Astrocyte (in vitro differentiated cells and primary cell): ENCODE measurements around the gene PXN. TPM values are rescaled to one million over a fixed set of nuclear protein-coding genes. Genes with fewer than 3 reads are reported as not detected.
A peak's percentile ranks its signal among the peaks of the same experiment; 100 is the strongest.
"Not testable (repeated sequence)": the region's sequence is repeated elsewhere in the genome, so short reads cannot be mapped to it uniquely, and the experiment has no call there.

Experiments used
- DNase-seq: peaks from one replicate; pipeline ENCODE4 v3.0.0-alpha.2; 2010; ENCODE audit warnings: low read depth
- FAIRE-seq: peaks from 2 replicates; lab custom pipeline; 2011; peaks lifted over from hg19 to GRCh38; lab: Jason Lieb, UNC
- H2AFZ ChIP-seq: 2 replicates; pipeline ENCODE4 v1.6.0; 2012; ENCODE audit warnings: low read depth, low read length, inconsistent platforms
- H3K27ac ChIP-seq: 2 replicates; pipeline ENCODE4 v1.5.1; 2011; ENCODE audit warnings: low read depth, low read length, inconsistent platforms
- H3K27me3 ChIP-seq: 2 replicates; pipeline ENCODE4 v1.6.0; 2011; ENCODE audit warnings: low read length, inconsistent platforms; ENCODE audit not compliant: insufficient read depth
- H3K36me3 ChIP-seq: 2 replicates; pipeline ENCODE4 v1.5.1; 2011; ENCODE audit warnings: low read length, inconsistent platforms; ENCODE audit not compliant: insufficient read depth
- H3K4me1 ChIP-seq: 2 replicates; pipeline ENCODE4 v1.5.1; 2011; ENCODE audit warnings: low read length, inconsistent platforms; ENCODE audit not compliant: insufficient read depth
- H3K4me2 ChIP-seq: 2 replicates; pipeline ENCODE4 v1.6.0; 2012; ENCODE audit warnings: low read length, inconsistent platforms
- H3K4me3 ChIP-seq: 2 replicates; pipeline ENCODE4 v1.5.1; 2011; ENCODE audit warnings: low read depth, mild to moderate bottlenecking, low read length, inconsistent platforms; ENCODE audit not compliant: insufficient read depth
- H3K79me2 ChIP-seq: 2 replicates; pipeline ENCODE4 v1.6.0; 2012; ENCODE audit warnings: mild to moderate bottlenecking, low read length, inconsistent platforms; ENCODE audit not compliant: insufficient read depth
- H3K9ac ChIP-seq: 2 replicates; pipeline ENCODE4 v1.6.0; 2012; ENCODE audit warnings: mild to moderate bottlenecking, low read length, inconsistent platforms
- H3K9me3 ChIP-seq: 2 replicates; pipeline ENCODE4 v1.5.1; 2012; ENCODE audit warnings: low read depth, mild to moderate bottlenecking, low read length, inconsistent platforms; ENCODE audit not compliant: insufficient read depth
- H4K20me1 ChIP-seq: 2 replicates; pipeline ENCODE4 v1.6.0; 2012; ENCODE audit warnings: low read length, inconsistent platforms; ENCODE audit not compliant: insufficient read depth
- H3K27ac Mint-ChIP-seq: one replicate; pipeline ENCODE4 v1.8.0; 2021; ENCODE audit warnings: mild to moderate bottlenecking, mixed read lengths; ENCODE audit not compliant: unreplicated experiment
- H3K27me3 Mint-ChIP-seq: one replicate; pipeline ENCODE4 v1.8.0; 2021; ENCODE audit warnings: low read depth, mixed read lengths; ENCODE audit not compliant: unreplicated experiment
- H3K36me3 Mint-ChIP-seq: one replicate; pipeline ENCODE4 v1.8.0; 2021; ENCODE audit warnings: low read depth, mixed read lengths; ENCODE audit not compliant: unreplicated experiment
- H3K4me1 Mint-ChIP-seq: one replicate; pipeline ENCODE4 v1.8.0; 2021; ENCODE audit warnings: low read depth, mixed read lengths; ENCODE audit not compliant: unreplicated experiment
- H3K4me3 Mint-ChIP-seq: one replicate; pipeline ENCODE4 v1.8.0; 2021; ENCODE audit warnings: mild to moderate bottlenecking, moderate library complexity, mixed read lengths; ENCODE audit not compliant: unreplicated experiment
- H3K9me3 Mint-ChIP-seq: one replicate; pipeline ENCODE4 v1.8.0; 2021; ENCODE audit warnings: mild to moderate bottlenecking, mixed read lengths; ENCODE audit not compliant: unreplicated experiment
- EZH2 ChIP-seq: IDR thresholded peaks from 2 replicates; pipeline ENCODE4 v1.6.1; 2012; ENCODE audit warnings: mild to moderate bottlenecking, low read length, inconsistent platforms; ENCODE audit not compliant: insufficient read depth
- total RNA-seq: library from RNA; stranded (reverse); gene quantifications from 2 replicates; pipeline ENCODE4 v1.2.1, GENCODE V29; 2021
- TF ChIP-seq, protein P1 (sequence below): IDR thresholded peaks from 2 replicates; pipeline ENCODE4 v1.5.1; 2011; ENCODE audit warnings: low read depth, mild to moderate bottlenecking, inconsistent platforms, low read length, moderate library complexity; ENCODE audit not compliant: insufficient read depth

The PXN gene
- total RNA-seq, 1 donor from 2014 or later = 151 TPM

DNA sequence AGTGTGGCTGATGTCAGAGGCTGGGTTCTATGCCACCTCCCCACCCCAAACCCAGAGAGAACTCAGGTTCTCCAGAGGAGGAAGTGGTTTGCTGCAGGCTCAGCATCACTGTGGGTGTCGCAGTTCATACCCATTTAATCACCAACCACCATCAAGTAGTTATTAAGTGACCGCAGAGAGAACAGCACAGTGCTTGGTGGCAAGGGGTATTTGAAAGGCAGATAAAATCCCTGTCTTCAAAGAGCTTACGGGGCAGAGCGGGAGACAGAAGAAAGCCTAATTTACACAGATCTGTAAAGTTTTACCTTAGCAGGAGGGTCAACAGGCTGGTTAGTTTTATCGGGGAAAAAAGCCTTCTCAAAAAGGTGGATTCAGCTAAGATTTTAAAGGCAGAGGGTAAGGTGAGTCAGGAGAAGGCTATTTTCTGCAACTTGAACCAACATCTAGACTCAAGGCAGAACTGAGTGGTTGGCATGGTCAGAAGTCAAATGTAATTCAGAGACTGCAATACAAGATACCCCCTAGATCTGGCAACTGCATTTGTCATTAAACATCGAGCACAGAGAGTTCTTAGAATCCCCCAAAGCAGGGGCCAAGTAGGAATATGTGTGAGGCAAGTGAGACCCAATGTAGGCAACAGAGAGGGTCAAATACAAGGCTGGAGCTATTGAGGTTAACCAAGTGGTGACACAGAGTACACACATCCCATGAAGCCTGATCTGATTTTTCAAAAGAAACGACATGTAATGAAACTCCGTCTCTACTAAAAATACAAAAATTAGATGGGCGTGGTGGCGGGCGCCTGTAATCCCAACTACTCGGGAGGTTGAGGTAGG lies 13.2 kb downstream of the PXN start:
- TF ChIP-seq EZH2 = no peak
- TF ChIP-seq, protein P1, sequence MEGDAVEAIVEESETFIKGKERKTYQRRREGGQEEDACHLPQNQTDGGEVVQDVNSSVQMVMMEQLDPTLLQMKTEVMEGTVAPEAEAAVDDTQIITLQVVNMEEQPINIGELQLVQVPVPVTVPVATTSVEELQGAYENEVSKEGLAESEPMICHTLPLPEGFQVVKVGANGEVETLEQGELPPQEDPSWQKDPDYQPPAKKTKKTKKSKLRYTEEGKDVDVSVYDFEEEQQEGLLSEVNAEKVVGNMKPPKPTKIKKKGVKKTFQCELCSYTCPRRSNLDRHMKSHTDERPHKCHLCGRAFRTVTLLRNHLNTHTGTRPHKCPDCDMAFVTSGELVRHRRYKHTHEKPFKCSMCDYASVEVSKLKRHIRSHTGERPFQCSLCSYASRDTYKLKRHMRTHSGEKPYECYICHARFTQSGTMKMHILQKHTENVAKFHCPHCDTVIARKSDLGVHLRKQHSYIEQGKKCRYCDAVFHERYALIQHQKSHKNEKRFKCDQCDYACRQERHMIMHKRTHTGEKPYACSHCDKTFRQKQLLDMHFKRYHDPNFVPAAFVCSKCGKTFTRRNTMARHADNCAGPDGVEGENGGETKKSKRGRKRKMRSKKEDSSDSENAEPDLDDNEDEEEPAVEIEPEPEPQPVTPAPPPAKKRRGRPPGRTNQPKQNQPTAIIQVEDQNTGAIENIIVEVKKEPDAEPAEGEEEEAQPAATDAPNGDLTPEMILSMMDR = no peak
- H3K4me3 ChIP-seq = no peak overlapping the region
- Mint-ChIP-seq H3K9me3 (no peaks in the 10 kb centered on the region), H3K4me1 (peaks cover 54% of the 10 kb centered on the region), H3K36me3 (peaks cover 32% of the 10 kb centered on the region), H3K4me3 (peak overlapping the region; percentile 13), H3K27me3 (no peaks in the 10 kb centered on the region), H3K27ac (peak overlapping the region; percentile 6)
- no peak overlapping the region for H3K27ac ChIP-seq
- H3K79me2 ChIP-seq = peaks cover 100% of the 10 kb centered on the region
- H3K27me3 ChIP-seq = no peaks in the 10 kb centered on the region
- no peak overlapping the region for H3K4me2 ChIP-seq
- H2AFZ ChIP-seq = no peak overlapping the region
- H3K4me1 ChIP-seq = peaks cover 46% of the 10 kb centered on the region
- FAIRE-seq (no peak), DNase-seq (no peak)
- no peaks in the 10 kb centered on the region for H3K9me3 ChIP-seq
- peaks cover 13% of the 10 kb centered on the region for H3K36me3 ChIP-seq
- no peak overlapping the region for H3K9ac ChIP-seq
- peaks cover 81% of the 10 kb centered on the region for H4K20me1 ChIP-seq

DNA sequence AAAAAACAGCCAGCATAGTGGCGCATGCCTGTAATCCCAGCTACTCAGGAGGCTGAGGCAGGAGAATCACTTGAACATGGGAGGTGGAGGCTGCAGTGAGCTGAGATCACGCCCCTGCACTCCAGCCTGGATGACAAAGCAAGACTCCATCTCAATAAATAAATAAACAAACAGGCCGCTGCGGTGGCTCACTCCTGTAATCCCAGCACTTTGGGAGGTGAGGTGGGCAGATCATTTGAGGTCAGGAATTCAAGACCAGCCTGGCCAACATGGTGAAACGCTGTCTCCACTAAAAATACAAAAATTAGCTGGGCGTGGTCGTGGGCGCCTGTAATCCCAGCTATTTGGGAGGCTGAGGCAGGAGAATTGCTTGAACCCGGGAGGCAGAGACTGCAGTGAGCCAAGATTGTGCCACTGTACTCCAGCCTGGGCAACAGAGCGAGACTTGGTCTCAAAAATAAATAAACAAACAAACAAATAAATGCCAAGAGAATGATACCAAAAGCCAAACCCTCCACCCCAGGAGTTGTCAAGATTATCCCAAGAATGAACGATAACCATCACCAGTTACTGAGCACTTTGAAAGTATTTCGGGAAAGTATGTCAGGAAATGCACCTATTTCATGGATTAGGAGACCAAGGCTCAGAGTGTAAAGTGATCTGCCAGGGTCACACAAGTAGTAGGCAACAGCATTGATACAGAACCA lies 14.0 kb downstream of the PXN start:
- not testable (repeated sequence) for H3K4me3 ChIP-seq, H3K27ac Mint-ChIP-seq, H3K9me3 Mint-ChIP-seq, H3K4me2 ChIP-seq, H3K27me3 Mint-ChIP-seq, H3K9me3 ChIP-seq, H3K27me3 ChIP-seq, H2AFZ ChIP-seq, H3K27ac ChIP-seq, DNase-seq, FAIRE-seq, H3K9ac ChIP-seq
- peaks cover 31% of the 10 kb centered on the region for H3K36me3 Mint-ChIP-seq
- Histone ChIP-seq H3K79me2 (peaks cover 100% of the 10 kb centered on the region), H3K4me1 (peaks cover 42% of the 10 kb centered on the region), H3K36me3 (peaks cover 13% of the 10 kb centered on the region), H4K20me1 (peaks cover 79% of the 10 kb centered on the region)
- H3K4me3 Mint-ChIP-seq = peak overlapping the region; percentile 13
- peaks cover 51% of the 10 kb centered on the region for H3K4me1 Mint-ChIP-seq

DNA sequence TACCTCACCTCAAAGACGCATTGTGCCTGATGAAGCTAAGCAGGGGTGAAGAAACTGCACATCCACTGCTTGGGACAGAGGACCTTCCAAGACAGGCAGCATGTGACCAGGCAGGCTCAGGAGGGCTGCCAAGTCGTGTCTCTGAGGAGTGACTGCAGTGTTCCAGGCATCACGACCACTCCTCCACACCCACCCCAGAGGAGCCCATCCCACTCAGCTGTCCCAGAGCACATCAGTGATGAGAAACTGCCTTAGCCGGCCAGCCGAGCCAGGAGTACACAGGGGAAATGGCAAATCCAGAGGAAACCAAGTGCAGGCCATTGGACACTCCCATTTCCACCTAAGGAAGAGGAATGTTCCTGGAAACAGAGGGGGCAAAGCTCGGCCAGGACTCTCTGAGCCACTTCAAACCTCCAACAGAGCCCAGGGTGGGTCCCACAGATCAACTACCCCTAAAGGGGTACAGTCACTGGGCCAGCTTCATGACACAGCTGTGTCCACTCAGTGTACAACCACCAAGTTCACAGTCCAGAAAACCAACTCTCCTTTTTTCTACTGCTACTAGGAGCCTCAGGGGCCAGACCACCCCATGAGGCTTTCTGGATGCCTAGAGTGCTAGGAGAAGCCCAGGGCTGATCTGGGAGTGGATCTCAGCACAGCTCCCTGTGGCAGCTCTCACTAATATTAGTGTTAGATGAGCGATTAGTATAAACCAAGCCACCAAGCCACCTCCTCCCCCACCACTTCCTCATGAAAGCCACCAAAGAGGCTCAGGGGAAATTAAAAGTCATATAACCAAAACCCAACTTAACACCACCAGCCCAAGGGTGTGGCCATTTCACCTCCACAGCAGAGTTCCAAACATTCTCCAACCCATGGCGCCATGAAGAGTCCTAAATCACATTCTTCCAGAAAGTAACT lies 15.4 kb downstream of the PXN start:
- H3K27me3 ChIP-seq = no peaks in the 10 kb centered on the region
- H3K4me3 ChIP-seq = no peak overlapping the region
- Mint-ChIP-seq H3K27me3 (no peaks in the 10 kb centered on the region), H3K4me1 (peaks cover 53% of the 10 kb centered on the region), H3K9me3 (no peaks in the 10 kb centered on the region), H3K27ac (peak overlapping the region; percentile 34), H3K4me3 (peak overlapping the region; percentile 50), H3K36me3 (peaks cover 26% of the 10 kb centered on the region)
- H3K9me3 ChIP-seq = no peaks in the 10 kb centered on the region
- TF ChIP-seq, protein P1 = no peak
- TF ChIP-seq EZH2 = no peak
- H3K4me1 ChIP-seq = peaks cover 41% of the 10 kb centered on the region
- H2AFZ ChIP-seq = no peak overlapping the region
- peaks cover 12% of the 10 kb centered on the region for H3K36me3 ChIP-seq
- no peak overlapping the region for H3K9ac ChIP-seq
- FAIRE-seq (no peak), DNase-seq (no peak)
- peak overlapping the region; percentile 45 for H3K4me2 ChIP-seq
- H3K27ac ChIP-seq = no peak overlapping the region
- H3K79me2 ChIP-seq = peaks cover 98% of the 10 kb centered on the region
- peaks cover 77% of the 10 kb centered on the region for H4K20me1 ChIP-seq
